ENCODE results near the gene PLA2G2F. TPM values are rescaled to one million over a fixed set of nuclear protein-coding genes. Genes with fewer than 3 reads are reported as not detected.

PLA2G2F gene
- total RNA-seq, 1 donor from 2014 or later: not detected

GRCh38 chr1:20093940-20094391 lies 45.2 kb upstream of the PLA2G2F start:
- Mint-ChIP-seq H3K27me3 (ENCODE audit: low read depth) (peaks cover 37% of the 10 kb centered on the region), H3K4me3 (no peak overlapping the region), H3K4me1 (no peaks in the 10 kb centered on the region), H3K27ac (ENCODE audit: unreplicated experiment) (no peak overlapping the region), H3K36me3 (ENCODE audit: low read depth) (no peaks in the 10 kb centered on the region), H3K9me3 (peaks cover 16% of the 10 kb centered on the region)
- TF ChIP-seq CTCF (conservative IDR thresholded peaks at IDR 0.05): no peak
- DNase-seq (ENCODE audit: low read depth, low spot score): no peak

- H3K4me3 Mint-ChIP-seq: no peak overlapping the region
- TF ChIP-seq CTCF (conservative IDR thresholded peaks at IDR 0.05): no peak
- H3K27ac Mint-ChIP-seq (ENCODE audit: unreplicated experiment): no peak overlapping the region
- no peak for DNase-seq (ENCODE audit: low read depth, low spot score)
- peaks cover 14% of the 10 kb centered on the region for H3K9me3 Mint-ChIP-seq
- H3K27me3 Mint-ChIP-seq (ENCODE audit: low read depth): peaks cover 34% of the 10 kb centered on the region
- H3K4me1 Mint-ChIP-seq: no peaks in the 10 kb centered on the region
- H3K36me3 Mint-ChIP-seq (ENCODE audit: low read depth): no peaks in the 10 kb centered on the region
These were observed 43.3 kb upstream of the PLA2G2F start for GRCh38 chr1:20095564-20096434.

- H3K36me3 Mint-ChIP-seq (ENCODE audit: low read depth): no peaks in the 10 kb centered on the region
- H3K27ac Mint-ChIP-seq (ENCODE audit: unreplicated experiment): no peak overlapping the region
- H3K4me1 Mint-ChIP-seq: peaks cover 4% of the 10 kb centered on the region
- no peak for TF ChIP-seq CTCF (conservative IDR thresholded peaks at IDR 0.05)
- H3K27me3 Mint-ChIP-seq (ENCODE audit: low read depth): peaks cover 30% of the 10 kb centered on the region
- no peak overlapping the region for H3K4me3 Mint-ChIP-seq
- peaks cover 14% of the 10 kb centered on the region for H3K9me3 Mint-ChIP-seq
- no peak for DNase-seq (ENCODE audit: low read depth, low spot score)
These were observed 42.2 kb upstream of the PLA2G2F start for GRCh38 chr1:20096840-20097447.

GRCh38 chr1:20099533-20099932 lies 39.6 kb upstream of the PLA2G2F start:
- Mint-ChIP-seq H3K9me3 (peaks cover 12% of the 10 kb centered on the region), H3K4me3 (no peak overlapping the region), H3K36me3 (ENCODE audit: low read depth) (no peaks in the 10 kb centered on the region), H3K27me3 (ENCODE audit: low read depth) (peaks cover 8% of the 10 kb centered on the region), H3K4me1 (peaks cover 4% of the 10 kb centered on the region), H3K27ac (ENCODE audit: unreplicated experiment) (no peak overlapping the region)
- no peak for DNase-seq (ENCODE audit: low read depth, low spot score)
- no peak for TF ChIP-seq CTCF (conservative IDR thresholded peaks at IDR 0.05)

GRCh38 chr1:20100632-20101355 lies 38.3 kb upstream of the PLA2G2F start:
- no peak overlapping the region for H3K4me3 Mint-ChIP-seq
- H3K4me1 Mint-ChIP-seq: peaks cover 4% of the 10 kb centered on the region
- DNase-seq (ENCODE audit: low read depth, low spot score): peak; percentile 45
- peaks cover 2% of the 10 kb centered on the region for H3K27me3 Mint-ChIP-seq (ENCODE audit: low read depth)
- peaks cover 10% of the 10 kb centered on the region for H3K9me3 Mint-ChIP-seq
- H3K27ac Mint-ChIP-seq (ENCODE audit: unreplicated experiment): no peak overlapping the region
- peak; percentile 75 for TF ChIP-seq CTCF (conservative IDR thresholded peaks at IDR 0.05)
- H3K36me3 Mint-ChIP-seq (ENCODE audit: low read depth): no peaks in the 10 kb centered on the region

Data from neural crest cell (in vitro differentiated cells).